Nephron progenitor cell (in vitro differentiated cells): ENCODE measurements around the gene ADAMTS19.

Source experiments
- DNase-seq: peaks from one replicate; pipeline ENCODE4 v3.0.0; 2021
- H3K27ac Mint-ChIP-seq: 2 replicates; pipeline ENCODE4 v1.8.0; 2021; ENCODE audit warnings: mild to moderate bottlenecking, moderate library complexity, mixed read lengths
- H3K27me3 Mint-ChIP-seq: 2 replicates; pipeline ENCODE4 v1.8.0; 2021; ENCODE audit warnings: mild to moderate bottlenecking, low read depth, mixed read lengths; ENCODE audit not compliant: poor library complexity
- H3K36me3 Mint-ChIP-seq: 2 replicates; pipeline ENCODE4 v1.8.0; 2021; ENCODE audit warnings: low read depth, mixed read lengths
- H3K4me1 Mint-ChIP-seq: 2 replicates; pipeline ENCODE4 v1.8.0; 2021; ENCODE audit warnings: mixed read lengths
- H3K4me3 Mint-ChIP-seq: 2 replicates; pipeline ENCODE4 v1.8.0; 2021; ENCODE audit warnings: mild to moderate bottlenecking, moderate library complexity, mixed read lengths
- H3K9me3 Mint-ChIP-seq: 2 replicates; pipeline ENCODE4 v1.8.0; 2021; ENCODE audit warnings: mild to moderate bottlenecking, moderate library complexity, mixed read lengths
- CTCF ChIP-seq: fragments of 200-600 bp; sonication (generic); IDR thresholded peaks from 2 replicates; pipeline ENCODE4 v1.5.0; 2021; ENCODE audit warnings: antibody characterized with exemption

Gene ADAMTS19

DNA sequence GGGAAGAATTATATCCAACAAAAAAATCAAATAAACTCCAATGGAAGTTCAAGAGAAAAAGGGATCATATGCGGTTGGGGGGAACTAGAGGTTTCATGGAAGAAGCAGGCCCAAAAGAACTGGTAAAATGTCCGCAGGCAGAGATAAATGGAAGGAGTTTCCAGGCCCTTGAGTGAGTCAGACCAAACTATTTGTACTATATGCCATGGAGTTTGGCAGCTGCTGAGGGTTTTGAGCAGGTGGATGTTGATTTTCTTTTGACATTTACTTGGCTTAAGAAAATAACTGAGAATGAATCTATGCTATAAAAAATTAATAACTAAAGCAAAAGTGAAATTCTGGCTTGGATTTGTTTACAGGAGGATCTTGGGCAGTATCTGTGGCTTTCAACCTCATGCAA is 321.5 kb downstream of the ADAMTS19 start:
- no peak for TF ChIP-seq CTCF
- no peak for DNase-seq
- Mint-ChIP-seq H3K4me1 (no peaks in the 10 kb centered on the region), H3K36me3 (no peaks in the 10 kb centered on the region), H3K9me3 (peaks cover 4% of the 10 kb centered on the region), H3K27me3 (peaks cover 3% of the 10 kb centered on the region), H3K4me3 (no peak overlapping the region), H3K27ac (no peak overlapping the region)
